DMS79 treated with DMSO at 0.1 percent for 48 hours (cell line): ENCODE measurements around the gene NAPA.
A peak's percentile ranks its signal among the peaks of the same experiment; 100 is the strongest.
"Not testable (repeated sequence)": the region's sequence is repeated elsewhere in the genome, so short reads cannot be mapped to it uniquely, and the experiment has no call there.

ENCODE experiments used
- DNase-seq: peaks from one replicate; lab custom pipeline; 2025; lab: John Stamatoyannopoulos, UW

NAPA gene

DNA sequence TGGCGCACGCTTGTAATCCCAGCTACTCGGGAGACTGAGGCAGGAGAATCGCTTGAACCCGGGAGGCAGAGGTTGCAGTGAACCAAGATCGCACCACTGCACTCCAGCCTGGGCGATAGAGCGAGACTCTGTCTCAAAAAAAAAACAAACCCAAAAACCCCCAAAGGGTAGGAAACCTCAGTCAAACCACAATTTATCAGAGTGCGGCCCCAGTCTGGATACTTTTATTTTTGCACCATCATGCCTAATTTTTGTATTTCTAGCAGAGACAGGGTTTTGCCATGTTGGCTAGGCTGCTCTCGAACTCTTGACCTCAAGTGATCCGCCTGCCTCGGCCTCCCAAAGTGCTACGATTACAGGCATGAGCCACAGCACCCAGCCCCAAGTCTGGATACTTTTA lies 28.6 kb downstream of the NAPA start:
- not testable (repeated sequence) for DNase-seq

DNA sequence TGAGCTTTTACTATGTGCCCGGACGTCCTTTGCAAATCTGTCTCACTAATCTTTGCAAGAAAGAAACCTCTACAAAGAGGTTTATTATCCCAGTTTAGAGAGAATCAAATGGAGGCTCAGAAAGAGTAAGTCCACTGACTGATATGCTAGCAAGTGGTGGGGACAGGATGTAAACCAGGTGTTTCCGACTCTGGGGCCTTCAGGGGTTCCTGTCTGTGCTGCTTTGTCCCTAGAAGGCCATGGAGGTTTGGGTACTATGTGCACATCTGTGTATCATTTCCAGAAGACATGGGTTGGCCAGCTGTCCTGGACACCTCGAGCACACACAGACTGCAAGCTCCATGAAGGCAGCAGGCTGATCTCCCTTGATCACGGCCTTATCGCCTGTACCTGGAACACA lies 29.7 kb downstream of the NAPA start:
- DNase-seq, result no peak

DNA sequence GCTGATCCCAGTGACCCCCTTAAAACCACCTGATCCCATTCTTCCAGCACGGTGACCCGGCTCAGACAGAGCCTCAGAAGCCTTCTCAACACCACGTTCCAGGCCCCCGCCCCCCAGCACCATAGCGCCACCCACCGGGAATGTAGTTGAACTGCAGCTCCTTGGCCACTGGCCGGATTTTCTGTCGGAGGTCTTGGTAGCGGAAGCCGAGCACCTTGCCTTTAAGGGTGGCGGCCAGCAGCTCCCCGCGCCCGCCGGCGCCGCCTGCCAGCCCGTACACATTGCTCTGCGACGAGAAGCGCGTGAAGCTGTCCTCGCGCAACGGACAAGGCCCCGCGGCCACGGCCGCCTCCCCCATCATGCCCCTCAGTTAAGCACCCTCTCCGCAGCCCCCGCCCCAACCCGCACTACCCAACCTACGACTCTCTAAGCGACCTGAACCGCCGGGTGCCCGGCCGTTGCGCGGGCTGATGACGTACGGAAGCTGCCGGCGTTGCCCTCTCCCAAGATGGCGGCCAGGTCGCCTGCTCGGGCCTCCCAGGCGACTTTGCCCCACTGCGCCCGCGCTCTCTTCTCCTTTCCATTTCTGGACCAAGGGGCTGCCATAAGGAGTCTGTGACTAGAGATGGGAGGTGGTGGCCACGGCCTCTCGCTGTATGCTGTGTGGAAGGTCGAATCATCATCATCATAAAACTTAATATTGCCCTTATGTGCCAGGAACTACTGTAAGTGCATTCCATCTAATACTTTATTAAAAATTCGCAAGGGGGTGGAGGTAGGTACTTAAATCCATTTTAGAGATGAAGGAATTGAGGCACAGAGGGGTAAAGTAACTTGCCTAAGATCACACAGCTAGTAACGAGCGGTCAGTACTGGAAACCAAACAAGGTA lies 30.8 kb downstream of the NAPA start, which contains the start of gene KPTN:
TSS of gene KPTN (minus strand) at position 420 of the 891 bp plus-strand sequence. CDS start at position 361, 59 bp downstream.
- peak; percentile 82 for DNase-seq

DNA sequence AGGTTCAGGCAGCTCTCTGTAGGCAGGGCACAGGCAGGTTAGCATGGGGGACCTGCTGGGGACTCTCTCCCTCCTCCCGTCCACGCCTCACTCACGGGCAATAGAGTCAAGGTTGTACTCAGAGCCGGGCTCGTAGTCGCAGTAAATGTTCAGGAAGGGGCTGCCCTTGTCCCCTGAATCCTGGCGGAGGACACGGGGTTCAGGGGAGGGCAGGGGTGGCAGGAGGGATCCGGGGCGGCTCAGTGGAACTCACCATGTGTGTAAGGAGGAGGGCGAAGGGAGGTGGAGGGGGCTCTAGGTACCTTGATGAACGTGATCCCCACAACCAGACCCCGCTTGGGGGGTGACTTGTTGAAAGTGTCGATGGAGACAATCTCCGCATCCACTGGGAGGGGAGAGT lies 31.7 kb downstream of the NAPA start:
- DNase-seq, result no peak

DNA sequence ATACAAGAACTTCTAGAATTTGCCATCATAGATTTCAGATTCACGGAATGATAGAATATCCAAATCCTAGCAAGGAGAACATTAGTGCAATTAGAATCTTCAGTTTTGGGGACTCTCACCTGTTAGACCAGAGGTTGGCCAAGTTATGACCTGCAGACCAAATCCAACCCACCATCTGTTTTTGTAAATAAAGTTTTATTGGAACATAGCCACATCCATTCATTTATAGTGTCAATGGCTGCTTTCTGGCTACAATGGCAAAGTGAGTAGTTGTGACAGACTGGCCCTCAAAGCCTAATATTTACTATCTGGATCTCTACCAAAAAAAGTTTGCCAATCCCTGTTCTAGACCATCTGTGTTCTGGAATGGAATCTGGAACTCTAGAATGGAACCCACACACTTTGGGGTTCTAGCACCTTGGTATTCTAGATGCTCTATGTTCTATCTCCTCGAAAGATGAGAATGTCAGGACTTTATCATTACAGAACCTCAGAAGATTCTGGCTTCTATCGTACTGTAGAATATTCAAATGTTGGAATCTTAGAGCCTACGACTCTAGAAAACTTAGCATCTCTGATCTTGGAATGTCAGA lies 33.3 kb downstream of the NAPA start:
- DNase-seq, result no peak

DNA sequence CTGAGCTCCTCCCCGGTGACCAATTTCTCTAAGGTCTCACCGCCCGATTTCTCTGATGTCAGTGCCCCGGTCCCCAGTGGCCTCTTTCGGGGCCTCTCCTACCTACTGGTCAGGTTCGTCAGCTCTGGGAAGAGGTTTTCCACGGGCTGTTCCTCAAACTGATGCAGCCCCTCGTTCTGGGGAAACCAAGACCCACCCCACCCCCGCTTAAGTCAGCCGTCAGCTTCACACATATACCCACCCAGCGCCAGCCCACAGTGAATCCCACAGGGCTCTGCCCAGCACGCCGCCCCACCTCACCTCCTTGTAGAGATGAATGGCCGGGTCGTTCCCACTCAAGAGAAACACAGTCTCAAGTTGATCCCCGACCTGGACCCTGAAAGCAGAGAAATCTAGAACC lies 34.2 kb downstream of the NAPA start:
- no peak for DNase-seq

DNA sequence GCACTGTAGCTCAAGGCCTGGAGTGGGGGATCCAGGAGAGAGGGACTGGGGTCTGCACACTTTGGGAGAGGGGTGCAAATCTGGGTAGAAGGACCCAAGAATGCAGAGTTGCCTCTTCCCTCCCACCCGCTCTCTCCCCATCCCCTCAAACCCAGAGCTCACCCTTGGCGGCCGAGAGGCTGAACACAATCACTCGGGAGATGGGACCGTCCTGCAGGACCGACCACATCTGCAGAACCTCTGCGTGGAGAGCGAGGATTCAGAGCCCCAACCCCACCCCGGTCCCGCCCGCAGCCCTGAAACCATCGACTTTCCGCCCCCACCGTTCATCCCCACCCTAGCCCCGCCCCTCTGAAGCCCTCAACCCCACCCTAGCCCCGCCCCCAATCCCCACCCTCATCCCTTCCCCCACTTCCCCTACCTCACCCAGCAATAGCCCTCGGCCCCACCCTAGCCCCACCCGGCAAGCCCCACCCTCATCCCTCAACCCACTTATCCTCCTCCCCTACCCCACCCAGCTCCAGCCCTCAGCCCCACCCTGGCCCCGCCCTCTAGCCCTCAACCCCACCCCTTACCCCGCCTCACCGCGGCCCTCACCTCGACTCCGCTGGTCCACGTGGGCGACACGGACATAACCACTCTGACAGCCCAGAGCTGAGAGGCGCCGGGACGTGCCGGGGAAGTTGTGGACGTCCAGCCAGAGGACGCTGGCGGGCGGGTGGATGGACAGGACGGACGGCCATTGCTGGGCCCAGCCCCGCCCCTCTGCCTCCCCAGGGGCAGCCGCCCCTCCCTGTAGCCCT lies 35.0 kb downstream of the NAPA start:
- no peak for DNase-seq

DNA sequence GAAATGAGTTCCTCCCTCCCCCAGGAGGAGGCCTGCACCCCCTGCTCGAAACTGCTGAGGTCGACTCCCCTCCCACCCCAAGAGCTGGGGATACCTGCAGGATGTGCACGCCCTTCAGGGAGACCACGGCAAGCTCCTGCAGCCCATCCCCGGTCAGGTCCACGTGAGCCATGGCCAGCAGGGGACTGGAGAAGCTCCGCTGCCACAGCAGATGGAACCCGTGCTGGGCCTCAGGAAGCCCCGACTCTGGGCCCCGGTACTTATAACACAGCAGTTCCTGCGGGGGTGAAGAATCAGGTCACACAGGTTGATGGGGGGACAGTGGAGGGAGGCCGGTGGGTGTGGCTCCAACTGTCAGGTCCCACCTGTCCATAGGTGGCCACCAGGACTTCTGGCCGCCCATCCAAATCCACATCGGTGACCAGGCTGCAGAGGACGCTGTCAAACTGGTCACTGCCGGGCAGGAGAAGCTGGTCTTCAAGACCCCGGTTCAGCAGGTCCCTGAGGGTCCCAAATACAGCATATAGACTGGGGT lies 38.4 kb downstream of the NAPA start:
- no peak for DNase-seq

DNA sequence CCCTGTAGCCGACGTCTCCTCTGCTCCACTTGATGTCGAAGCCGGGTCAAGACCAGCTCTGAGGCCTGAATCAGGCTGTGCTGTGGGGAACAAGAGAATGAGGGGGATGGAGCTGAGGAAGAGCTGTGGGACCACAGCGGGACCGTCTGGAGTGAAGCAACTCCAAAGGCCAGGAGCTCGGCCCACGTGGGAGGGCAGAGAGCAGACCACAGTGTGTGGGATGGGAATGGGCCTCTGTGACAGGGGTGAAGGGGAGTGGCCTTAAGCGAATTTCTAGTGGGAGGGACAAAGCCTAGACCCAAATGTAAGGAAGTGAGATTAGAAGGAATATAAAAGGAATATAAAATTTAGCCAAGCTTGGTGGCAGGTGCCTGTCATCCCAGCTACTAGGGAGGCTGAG lies 39.4 kb downstream of the NAPA start:
- no peak for DNase-seq

DNA sequence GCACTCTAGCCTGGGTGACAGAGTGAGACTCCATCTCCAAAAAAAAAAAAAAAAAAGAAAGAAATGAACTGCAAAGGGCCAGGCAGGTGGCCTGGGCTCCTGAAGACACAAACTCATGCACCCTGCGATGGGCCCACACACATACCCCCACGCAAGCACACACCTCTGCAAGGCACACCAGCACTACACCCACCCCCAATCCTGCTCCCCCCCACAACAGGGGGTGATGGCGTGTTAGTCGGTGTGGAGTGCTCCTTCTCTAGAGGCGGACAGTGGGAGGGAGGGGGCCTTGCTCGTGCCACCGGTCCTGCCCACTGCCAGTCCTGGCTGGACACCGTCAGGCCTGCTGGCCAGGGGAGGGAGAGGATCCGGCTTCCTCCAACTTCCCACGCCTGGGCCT lies 41.5 kb downstream of the NAPA start:
- no peak for DNase-seq

DNA sequence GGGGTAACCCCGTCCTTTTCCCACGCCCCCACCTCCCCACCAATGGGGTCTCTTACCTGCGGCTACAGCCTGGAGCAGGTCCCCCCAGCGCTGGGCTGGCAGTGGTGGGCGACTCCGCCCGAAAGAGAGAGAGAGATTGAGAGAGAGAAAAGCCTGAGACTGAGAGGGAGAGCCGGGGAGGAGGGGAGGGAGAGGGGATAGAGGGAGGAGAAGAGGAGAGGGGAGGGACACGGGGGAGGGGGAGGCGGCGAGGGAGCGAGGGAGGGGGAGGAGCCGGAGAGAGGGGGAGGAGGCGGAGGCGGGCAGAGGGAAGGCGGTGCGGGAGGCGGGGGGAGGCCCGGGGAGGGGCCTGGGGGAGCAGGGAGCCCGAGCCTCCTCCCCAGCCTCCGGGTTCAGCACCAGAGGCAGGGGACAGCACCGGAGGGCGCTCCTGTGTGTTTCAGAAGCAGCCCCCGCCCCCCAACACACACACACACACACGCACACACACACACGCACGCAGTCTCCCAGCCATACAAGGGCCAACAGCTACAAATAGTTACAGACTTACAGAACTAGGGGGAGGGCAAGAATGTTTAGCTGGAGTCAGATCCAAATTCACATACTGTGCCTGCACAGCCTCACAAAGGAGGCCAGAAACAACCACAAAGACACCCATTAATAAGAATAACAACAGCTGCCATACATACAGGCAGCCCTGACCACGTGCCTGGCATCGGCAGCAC lies 43.0 kb downstream of the NAPA start, which contains the start of gene SLC8A2:
TSS of gene SLC8A2 (minus strand) at position 161 of the 725 bp plus-strand sequence. CDS start 5,490 bp downstream, outside the sequence.
- peak; percentile 72 for DNase-seq

DNA sequence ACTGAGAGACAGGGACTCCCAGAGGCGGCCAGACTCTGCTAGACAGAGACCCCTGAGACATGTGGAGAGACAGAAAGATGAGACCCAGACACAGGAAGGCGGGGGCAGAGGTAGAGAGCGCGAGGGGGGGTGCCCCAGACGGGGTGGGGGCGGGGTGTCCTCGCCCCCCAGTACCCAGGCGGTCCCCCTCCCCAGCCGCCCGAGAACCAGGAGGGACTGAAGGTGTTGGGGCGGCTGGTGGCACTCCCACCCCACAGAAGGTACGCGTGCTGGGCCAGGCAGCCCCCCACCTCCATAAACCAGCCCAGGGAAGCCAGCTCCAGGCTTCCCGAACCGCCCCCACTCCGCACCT lies 43.5 kb downstream of the NAPA start:
- DNase-seq, result no peak

DNA sequence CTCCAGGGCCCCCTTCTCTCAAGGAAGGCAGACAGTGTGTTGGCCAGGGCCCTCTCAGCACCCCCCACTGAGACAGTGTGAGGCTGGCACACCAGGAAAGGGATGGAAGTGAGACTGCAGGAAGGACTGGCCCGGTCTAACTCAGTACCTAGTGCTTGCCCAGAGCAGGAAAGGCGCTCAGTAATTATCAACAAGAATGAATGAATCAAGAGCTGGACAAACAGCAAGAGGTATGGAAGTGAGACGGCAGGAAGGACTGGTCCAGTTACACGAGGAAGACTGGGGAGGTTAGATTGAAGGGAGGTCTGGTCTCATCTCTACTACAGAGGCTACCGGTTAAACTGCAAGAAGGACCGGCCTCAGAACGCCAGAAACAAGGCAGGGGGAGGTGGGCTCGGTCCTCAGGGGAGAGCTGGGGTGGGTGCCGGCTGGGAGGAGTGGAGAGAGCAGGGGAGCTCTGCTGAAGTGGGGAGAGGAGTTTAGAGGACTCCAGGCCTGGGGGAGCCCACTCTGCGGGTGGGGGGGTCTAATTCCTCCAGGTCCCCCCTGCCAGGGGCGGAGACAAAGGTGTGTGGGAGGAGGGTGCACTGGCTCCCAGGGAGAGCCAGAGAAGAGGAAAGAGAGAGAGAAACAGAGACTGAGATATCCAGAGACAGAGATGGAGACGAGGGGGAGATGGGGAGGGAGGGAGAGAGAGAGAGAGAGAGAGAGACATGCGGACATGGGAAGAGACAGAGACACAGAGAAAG lies 44.2 kb downstream of the NAPA start:
- no peak for DNase-seq

DNA sequence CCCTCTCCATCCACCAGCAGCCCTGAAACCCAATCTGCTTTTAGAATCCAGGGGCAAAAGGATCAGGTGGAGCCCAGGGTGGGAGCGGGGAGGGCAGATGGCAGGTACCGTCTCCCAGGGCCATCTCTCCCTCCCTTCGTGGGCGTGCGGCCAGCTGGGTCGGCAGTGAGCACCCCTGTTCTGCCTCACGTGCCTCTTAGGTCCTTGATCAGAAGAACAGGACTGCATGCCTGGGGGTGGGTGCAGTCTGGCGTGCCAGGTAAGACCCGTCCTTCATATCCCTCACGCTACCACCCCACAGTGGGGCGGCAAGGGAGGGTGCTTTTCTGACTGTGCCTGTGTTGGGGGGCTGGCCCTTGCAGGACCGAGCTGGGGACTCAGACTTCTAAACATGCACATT lies 45.1 kb downstream of the NAPA start:
- peak; percentile 22 for DNase-seq

DNA sequence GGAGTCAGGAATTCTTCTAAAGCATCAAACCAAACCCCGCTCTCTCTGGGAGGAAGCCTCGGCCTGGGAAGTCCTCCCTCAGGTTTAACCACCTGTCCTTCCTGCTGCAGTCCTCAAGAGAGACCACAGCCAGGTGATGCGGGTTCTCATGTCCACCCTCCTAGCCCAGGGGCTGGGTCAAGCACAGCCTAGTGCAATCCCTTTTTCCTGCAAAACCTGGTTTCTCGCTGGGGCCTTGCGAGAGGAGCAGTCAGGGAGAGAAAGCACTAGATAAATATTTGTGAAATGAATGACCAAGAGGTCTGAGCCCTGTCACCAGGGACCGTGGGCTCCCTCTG lies 45.5 kb downstream of the NAPA start:
- DNase-seq, result no peak

DNA sequence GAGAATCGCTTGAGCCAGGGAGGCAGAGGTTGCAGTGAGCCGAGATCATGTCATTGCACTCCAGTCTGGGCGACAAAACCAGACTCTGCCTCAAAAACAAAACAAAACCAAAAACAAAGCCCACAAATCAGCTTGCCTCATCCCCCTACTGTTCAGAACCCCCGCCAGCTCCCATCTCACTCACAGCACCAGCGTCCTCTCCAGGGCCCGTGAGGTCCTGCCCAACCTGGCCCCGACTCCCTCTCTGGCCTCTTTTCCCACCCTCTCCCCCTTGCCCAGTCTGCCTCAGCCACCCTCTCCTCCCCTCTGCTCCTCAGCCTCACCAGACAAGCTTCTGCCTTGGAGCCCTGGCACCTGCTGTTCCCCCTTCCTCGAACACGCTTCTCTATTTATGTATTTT lies 46.9 kb downstream of the NAPA start:
- no peak for DNase-seq

DNA sequence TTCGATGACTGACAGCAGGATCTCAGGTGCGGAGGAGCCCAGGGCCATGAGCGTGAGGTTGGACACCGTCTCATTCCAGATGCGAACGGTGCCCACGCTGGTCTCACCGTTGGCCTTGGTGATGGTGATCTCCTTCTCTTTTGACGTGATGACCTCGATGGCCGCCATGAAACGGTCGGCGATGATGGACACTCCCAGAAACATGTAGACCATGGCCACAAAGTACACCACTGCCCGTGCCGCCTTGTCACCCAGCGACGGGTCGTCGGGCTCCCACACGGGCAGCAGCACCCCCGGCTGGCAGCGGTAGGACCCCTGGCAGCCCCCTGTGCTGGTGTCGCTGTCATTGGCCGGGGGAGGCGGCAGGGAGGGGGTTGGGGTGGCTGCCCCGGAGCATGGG lies 48.9 kb downstream of the NAPA start:
- no peak for DNase-seq

DNA sequence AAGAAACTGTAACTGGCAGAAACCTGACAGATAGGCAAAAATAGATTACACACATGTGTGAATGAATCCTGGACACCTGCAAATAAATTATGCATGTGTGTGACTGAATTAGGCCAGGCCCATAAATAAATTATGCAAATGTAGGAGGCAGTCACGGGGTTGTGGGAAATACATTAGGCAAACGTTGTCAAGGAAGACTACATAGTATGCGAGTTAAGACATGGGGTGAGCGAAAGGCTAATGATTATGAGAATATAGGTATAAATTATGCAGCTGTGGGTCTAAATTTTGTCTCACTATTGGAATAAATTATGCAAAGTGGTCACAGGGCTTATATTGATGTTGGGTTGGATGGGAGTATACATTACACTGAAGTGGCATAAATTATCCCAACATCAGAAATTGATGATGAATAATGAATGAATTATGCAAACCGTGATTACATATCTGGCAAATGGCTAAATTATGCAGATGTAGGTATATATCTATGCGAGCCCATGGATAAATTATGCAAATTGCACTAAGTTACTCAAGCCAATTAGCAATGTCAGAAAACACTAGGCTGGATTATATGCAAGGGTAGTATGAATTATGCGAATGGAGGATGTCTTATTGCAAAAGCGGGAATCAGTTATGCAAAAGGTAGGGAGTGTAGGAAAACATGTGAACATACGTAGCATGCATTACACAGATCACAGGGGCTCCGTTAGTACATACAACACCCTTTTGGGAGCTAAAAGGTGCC lies 50.0 kb downstream of the NAPA start:
- no peak for DNase-seq

DNA sequence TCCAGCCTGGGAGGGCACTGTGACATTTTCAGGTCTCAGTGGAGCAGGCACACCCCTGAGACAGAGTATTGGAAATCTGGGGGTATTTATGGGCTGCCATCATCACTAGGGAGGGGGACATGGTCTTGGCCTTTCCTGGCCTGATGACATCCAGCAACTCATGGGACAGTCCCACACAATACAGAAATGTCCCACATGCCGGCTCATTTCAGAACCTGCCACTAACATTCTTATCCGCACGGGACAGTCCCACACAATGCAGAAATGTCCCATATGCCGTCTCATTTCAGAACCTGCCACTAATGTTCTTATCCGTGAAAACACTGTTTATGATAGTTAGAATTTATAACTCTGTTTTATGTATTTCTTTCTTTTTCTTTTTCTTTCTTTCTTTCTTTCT lies 53.0 kb downstream of the NAPA start:
- DNase-seq, result no peak

DNA sequence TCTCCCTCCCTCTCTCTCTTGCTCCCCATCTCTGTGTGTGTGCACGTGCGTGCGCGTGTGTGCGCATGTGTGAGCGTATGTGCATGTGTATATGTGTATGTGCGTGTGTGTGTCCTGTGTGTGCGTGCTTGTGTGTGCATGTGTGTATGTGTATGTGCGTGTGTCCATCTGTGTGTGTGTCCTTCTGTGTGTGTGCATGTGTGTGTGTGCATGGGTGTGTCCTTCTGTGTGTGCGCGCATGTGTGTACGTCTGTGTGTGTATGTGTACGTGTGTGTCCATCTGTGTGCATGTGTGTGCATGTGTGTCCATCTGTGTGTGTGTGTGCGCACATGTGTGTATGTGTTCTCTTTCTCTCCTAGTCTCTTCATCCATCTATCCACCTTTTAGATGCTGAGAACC lies 55.4 kb downstream of the NAPA start:
- DNase-seq, result no peak
